ENCODE data around the gene GNGT2. TPM values are rescaled to one million over a fixed set of nuclear protein-coding genes. Genes with fewer than 3 reads are reported as not detected.

The GNGT2 gene
- total RNA-seq, 1 donor from 2014 or later, result not detected

DNA sequence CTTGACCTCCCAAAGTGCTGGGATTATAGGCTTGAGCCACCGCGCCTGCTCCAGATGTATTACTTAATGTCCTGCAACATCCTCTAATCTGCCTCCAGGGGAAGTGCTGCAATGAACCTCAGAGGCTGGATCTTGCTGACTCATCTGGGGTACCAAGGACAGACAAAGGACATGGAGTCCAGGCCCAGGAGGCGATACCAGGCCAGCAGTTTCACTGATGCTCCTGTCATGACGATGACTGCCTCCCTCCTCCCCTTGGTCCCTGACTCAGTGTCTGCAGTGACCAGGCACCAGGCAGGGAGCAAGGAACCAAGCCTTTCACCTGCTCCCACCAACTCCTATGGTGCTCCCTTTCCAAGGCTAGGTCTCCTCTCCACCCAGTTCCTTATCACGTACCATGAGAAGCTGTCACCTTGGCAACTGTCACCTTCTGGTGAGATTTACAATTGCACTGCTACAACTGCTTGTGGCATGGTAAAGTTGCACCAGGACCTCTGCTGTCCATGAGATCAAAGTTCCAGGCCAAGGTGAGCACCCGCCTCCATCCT lies 41.8 kb upstream of the GNGT2 start:
- intact Hi-C loops (cut with DNase I), result no loop called here

DNA sequence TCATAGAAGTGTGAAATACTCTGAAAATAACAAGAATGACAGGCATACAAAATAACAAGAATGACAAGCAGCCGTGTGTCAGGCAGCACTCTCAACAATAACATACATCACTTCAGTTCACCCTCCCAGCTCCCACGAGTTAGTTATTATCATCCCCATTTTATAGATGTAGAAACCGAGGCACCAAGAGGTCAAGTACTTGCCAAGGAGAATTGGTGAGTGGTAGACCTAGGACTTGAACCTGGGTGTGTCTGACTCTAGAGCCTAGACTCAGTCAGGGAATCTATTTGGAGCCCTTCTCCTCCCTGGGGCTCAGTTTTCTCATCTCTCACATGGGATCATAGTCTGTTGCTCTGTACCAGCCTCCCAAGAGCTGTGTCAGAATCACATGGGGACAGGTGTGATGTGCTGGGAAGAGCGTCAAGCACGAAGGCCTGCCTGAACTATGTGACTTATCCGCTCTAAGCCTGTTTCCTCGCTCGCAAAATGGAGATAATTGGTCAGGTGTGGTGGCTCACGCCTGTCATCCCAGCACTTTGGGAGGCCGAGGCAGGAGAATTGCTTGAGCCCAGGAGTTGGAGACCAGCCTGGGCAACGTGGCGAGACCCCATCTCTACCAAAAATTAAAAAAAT lies 39.6 kb upstream of the GNGT2 start:
- intact Hi-C loops (cut with DNase I), result no loop called here
- no peaks in the 10 kb centered on the region for H3K9me3 ChIP-seq

More for the DNA sequence above, 41.8 kb upstream of the GNGT2 start:
- H3K36me3 ChIP-seq, result no peaks in the 10 kb centered on the region
- H3K27me3 ChIP-seq, result no peaks in the 10 kb centered on the region
- H3K4me1 ChIP-seq, result no peaks in the 10 kb centered on the region
- H3K9me3 ChIP-seq, result no peaks in the 10 kb centered on the region
- peak in 1 of 2 donors; percentile 10 for DNase-seq (ENCODE audit: low spot score in 2 of 2)
- H3K4me3 ChIP-seq, result no peak overlapping the region
- H3K27ac ChIP-seq, result no peak overlapping the region
- TF ChIP-seq, protein P1, sequence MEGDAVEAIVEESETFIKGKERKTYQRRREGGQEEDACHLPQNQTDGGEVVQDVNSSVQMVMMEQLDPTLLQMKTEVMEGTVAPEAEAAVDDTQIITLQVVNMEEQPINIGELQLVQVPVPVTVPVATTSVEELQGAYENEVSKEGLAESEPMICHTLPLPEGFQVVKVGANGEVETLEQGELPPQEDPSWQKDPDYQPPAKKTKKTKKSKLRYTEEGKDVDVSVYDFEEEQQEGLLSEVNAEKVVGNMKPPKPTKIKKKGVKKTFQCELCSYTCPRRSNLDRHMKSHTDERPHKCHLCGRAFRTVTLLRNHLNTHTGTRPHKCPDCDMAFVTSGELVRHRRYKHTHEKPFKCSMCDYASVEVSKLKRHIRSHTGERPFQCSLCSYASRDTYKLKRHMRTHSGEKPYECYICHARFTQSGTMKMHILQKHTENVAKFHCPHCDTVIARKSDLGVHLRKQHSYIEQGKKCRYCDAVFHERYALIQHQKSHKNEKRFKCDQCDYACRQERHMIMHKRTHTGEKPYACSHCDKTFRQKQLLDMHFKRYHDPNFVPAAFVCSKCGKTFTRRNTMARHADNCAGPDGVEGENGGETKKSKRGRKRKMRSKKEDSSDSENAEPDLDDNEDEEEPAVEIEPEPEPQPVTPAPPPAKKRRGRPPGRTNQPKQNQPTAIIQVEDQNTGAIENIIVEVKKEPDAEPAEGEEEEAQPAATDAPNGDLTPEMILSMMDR (IDR thresholded peaks at IDR 0.05), result no peak

DNA sequence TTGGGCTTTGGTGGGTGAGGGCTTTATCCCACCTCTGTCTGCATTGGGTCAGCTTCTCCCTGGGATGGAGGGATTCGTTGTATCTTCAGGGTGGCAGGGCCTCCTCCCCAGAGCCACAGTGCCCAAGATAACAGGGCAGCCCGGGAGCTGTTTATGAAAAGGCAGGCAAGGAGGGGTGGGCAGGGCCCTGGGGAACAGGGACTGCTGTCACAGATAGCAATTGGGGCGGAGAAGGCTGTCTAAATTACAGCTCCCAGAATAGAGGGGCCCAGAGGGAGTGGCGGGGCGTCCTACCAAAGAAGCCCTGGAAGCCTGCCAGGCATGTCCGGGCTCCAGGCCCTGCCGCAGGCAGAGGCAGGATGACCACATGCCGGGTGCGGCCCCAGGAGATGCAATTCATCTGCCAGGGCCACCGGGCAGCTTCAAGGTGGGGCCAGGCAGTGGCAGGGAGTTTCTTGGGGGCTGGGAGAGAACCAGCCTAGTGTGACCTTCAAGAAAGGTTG lies 39.0 kb upstream of the GNGT2 start:
- H3K27ac ChIP-seq, result no peak overlapping the region
- no peak for DNase-seq (ENCODE audit: low spot score in 2 of 2)
- TF ChIP-seq, protein P1 (IDR thresholded peaks at IDR 0.05), result no peak
- H3K4me1 ChIP-seq, result no peaks in the 10 kb centered on the region
- H3K9me3 ChIP-seq, result no peaks in the 10 kb centered on the region
- no peaks in the 10 kb centered on the region for H3K36me3 ChIP-seq
- no peak overlapping the region for H3K4me3 ChIP-seq
- H3K27me3 ChIP-seq, result no peaks in the 10 kb centered on the region
- intact Hi-C loops (cut with DNase I), result no loop called here

More for the DNA sequence above, 39.6 kb upstream of the GNGT2 start:
- Histone ChIP-seq H3K4me1 (no peaks in the 10 kb centered on the region), H3K36me3 (no peaks in the 10 kb centered on the region), H3K27me3 (no peaks in the 10 kb centered on the region), H3K4me3 (no peak overlapping the region), H3K27ac (no peak overlapping the region)
- no peak for DNase-seq (ENCODE audit: low spot score in 2 of 2)
- TF ChIP-seq, protein P1 (IDR thresholded peaks at IDR 0.05), result no peak

DNA sequence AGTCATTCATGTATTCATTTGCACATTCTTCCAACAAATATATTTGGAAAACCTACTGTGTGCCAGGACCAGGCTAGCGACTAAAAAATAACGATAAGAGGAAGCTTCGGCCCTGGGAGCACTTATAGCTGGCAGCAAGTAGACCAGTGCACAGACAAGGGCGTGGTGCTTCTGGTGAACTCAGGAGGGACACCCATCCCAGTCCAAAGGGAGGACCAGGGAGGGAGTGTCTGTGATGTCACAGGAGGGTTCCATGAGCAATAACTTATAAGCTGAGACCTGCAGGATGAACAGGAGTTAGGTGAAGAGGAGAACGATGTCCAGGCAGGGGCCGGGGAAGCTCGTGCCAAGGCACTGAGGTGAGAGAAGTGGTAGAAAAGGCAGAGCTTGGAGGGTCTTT lies 37.6 kb upstream of the GNGT2 start:
- intact Hi-C loops (cut with DNase I), result no loop called here
- no peak overlapping the region for H3K27ac ChIP-seq
- TF ChIP-seq, protein P1 (IDR thresholded peaks at IDR 0.05), result no peak
- no peaks in the 10 kb centered on the region for H3K36me3 ChIP-seq
- no peak overlapping the region for H3K4me3 ChIP-seq
- no peaks in the 10 kb centered on the region for H3K4me1 ChIP-seq
- H3K9me3 ChIP-seq, result no peaks in the 10 kb centered on the region
- H3K27me3 ChIP-seq, result no peaks in the 10 kb centered on the region
- no peak for DNase-seq (ENCODE audit: low spot score in 2 of 2)

DNA sequence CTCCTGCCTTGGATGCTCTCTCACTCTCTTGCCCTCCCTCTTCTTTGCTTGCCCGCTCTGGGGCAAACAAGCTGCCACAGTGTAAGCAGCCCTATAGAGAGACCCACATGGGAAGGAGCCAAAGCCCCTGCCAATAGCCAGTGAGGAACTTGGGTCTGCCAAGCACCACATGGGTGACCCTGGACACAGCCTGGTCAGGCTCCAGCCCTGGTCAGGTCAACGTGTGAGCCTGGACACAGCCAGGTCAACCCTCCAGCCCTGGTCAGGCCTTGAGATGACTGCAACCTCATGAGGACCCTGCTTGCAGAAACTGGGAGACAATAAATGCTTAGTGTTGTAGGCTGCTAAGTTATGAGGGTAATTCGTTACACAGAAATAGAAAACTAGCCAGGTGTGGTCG lies 34.5 kb upstream of the GNGT2 start:
- no peak overlapping the region for H3K27ac ChIP-seq
- H3K27me3 ChIP-seq, result no peaks in the 10 kb centered on the region
- no peaks in the 10 kb centered on the region for H3K4me1 ChIP-seq
- TF ChIP-seq, protein P1 (IDR thresholded peaks at IDR 0.05), result no peak
- intact Hi-C loops (cut with DNase I), result no loop called here
- H3K36me3 ChIP-seq, result no peaks in the 10 kb centered on the region
- no peak overlapping the region for H3K4me3 ChIP-seq
- no peak for DNase-seq (ENCODE audit: low spot score in 2 of 2)
- no peaks in the 10 kb centered on the region for H3K9me3 ChIP-seq
